RWPE1 (cell line): ENCODE data around the gene KLF7.

Source experiments
- CTCF ChIA-PET: fragments of 350-600 bp; sonication (Branson Sonifier 250); formaldehyde crosslinking; extraction: SDS; loops from one replicate; lab custom pipeline; 2021; lab: Yijun Ruan, JAX
- POLR2A ChIA-PET: fragments of 400-600 bp; formaldehyde crosslinking; extraction: SDS; loops from one replicate; lab custom pipeline; 2020; ENCODE audit warnings: antibody characterized with exemption; ENCODE audit not compliant: low non-redundant PET; lab: Yijun Ruan, JAX
- DNase-seq: peaks from one replicate; pipeline ENCODE4 v3.0.0; 2012; ENCODE audit warnings: low spot score
- H3K27ac ChIP-seq: fragments of 450-650 bp; 2 replicates; pipeline ENCODE4 v1.5.1; 2017
- CTCF ChIP-seq: fragments of 450-650 bp; conservative IDR thresholded peaks from 2 replicates; pipeline ENCODE4 v1.5.1; 2017; ENCODE audit warnings: low read depth, mild to moderate bottlenecking

KLF7 gene

DNA sequence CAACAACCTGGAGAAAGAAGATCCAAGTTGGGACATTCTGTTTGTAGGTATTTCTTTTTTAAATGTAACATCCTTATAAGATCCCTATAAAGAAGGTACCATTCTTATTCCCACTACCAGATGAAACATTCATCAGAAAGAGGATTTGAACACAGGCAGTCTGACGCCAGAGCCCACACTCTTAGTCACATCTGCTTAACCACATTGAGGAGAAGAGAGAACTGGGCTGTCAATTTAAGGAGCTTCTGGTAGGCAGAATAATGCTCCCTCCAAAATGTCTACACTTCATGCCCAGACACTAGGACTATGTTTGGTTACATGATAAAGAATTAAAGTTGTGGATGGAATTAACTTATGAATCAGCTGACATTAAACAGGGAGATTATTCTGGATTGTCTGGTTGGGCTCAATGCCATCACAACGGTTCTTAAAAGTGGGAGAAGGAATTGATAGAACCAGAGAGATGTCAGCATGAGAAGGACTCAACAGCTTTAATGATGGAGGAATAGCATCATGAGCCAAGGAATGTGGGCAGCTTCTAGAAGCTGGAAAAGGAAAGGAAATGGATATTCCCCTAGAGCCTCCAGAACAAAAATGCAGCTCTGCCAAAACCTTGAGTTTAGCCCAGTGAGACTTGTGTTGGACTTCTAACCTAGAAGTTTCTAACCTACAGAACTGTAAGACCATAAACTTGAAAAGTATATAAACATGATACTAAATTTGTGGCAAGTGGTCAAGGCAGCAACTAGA is 82.2 kb downstream of the KLF7 start:
- CTCF ChIA-PET, result interaction anchor here (0.6 kb wide), 1 partner anchor 385 kb away, joined by 3 read pairs; no protein-coding TSS in a partner anchor
- DNase-seq, result no peak
- no peak overlapping the region for H3K27ac ChIP-seq
- no peak for TF ChIP-seq CTCF
- POLR2A ChIA-PET, result no interaction called here

DNA sequence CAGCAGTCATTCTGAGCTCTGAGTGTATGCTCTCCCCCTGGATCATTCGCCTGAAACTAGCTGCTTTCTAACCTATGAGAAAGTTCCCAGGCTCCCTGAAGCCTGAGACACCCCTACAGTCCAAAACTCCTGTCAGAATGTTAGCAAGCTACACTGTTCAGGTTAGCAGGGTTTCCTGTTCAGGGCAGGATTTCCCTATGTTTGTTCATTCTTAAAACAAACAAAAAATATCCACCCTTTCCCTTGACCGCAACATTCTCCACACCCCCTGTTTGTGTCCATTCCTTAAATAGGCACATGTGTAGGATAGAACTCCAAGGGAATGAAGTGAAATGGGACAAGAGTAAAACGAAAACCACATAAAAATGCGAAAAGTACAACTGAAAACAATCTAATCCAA is 83.1 kb downstream of the KLF7 start:
- H3K27ac ChIP-seq, result no peak overlapping the region
- no peak for DNase-seq
- TF ChIP-seq CTCF, result no peak
- ChIA-PET POLR2A (no interaction called here), CTCF (no interaction called here)

- H3K27ac ChIP-seq, result no peak overlapping the region
- no peak for TF ChIP-seq CTCF
- DNase-seq, result no peak
- POLR2A ChIA-PET, result no interaction called here
- CTCF ChIA-PET, result no interaction called here
These were observed 87.5 kb downstream of the KLF7 start for GRCh38 chr2:207078186-207078798.

DNA sequence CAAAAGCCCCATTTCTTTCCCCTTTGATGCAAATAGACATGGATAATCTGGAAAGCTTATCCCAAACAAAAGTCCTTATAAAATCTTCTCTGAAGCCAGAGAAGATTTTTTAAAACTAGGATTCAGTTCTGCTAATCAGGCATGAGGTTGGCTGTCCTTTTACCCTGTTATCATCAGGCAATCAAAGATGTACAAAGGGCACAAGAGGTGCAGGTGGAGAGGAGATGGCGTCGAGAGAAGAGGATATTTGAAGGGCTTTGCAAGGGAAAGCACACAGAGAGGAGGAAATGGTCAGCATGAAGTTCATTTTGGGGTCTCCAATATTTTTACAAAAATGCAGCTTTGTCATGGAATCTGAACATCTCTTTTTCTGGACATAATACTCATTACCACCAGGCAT is 88.5 kb downstream of the KLF7 start:
- DNase-seq, result no peak
- POLR2A ChIA-PET, result no interaction called here
- CTCF ChIA-PET, result no interaction called here
- no peak overlapping the region for H3K27ac ChIP-seq
- TF ChIP-seq CTCF, result no peak

DNA sequence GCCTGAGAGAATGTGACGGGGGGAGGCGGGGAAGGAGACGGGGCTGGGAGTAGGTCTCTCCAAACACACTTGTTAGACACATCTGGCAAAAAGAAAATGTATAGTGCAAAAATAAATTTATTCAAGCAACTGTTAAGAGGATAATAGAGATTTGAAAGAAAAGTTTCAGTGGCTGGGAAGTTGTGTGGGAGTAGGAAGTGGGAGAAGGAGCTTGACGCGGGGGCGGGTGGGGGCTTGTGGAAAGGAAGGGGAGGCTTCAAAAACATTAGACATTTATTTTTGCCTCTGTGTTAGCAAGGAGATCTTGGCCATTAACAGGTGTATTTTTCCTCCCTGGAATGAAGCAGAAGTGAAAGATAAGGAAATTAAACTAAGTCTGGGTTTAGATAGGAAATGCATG is 90.3 kb downstream of the KLF7 start:
- ChIA-PET CTCF (no interaction called here), POLR2A (no interaction called here)
- no peak for TF ChIP-seq CTCF
- no peak overlapping the region for H3K27ac ChIP-seq
- no peak for DNase-seq

DNA sequence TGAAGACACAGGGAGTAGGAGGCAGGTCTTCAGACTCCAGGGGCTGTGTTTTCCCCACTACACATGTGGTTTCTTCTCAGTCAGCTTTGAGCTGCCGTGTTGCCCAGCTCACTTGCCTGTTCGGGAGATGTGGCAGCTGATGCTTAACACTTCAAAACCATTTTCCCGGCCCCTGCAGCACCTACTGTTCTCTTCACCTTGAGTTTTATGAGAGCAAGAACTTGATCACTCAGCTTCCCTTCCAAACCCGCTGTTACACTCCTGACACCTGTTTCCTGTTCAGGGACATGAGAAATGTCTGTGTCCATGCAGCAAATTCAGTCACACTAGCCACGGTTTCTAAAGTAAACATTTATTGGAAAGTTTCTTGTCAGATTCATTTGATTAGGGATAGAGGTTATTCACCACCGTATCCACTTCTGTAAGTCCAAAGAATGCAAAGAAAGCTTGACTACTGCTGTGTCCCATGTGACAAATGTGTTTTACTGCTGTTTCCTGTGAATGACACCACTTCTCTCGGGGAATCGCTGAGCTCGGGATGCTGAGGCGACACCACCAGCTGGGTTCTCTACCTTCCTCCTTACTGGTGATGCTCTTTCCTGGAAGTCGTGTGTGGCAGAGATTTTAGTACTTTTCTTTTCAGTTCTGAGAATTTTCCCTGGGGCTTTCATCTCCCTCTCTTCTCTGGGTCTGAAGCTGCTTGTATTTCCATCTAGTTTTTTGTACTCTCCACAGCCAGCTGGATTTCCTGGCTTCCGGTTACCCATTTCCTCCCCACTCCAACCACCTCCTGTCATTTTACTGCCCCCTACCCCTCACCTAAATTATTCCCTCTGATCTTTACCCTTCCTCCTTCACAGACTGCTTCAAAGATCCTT is 91.7 kb downstream of the KLF7 start:
- CTCF ChIA-PET, result no interaction called here
- no peak for TF ChIP-seq CTCF

More for the DNA sequence above, 91.7 kb downstream of the KLF7 start:
- no peak for DNase-seq
- H3K27ac ChIP-seq, result no peak overlapping the region
- POLR2A ChIA-PET, result no interaction called here
